ENCODE measurements around the gene PLEKHM2. TPM values are rescaled to one million over a fixed set of nuclear protein-coding genes. Genes with fewer than 3 reads are reported as not detected.
A peak's percentile ranks its signal among the peaks of the same experiment; 100 is the strongest.

Gene PLEKHM2
- total RNA-seq, 2 donors from 2014 or later: 54.8 to 72.8 TPM

DNA sequence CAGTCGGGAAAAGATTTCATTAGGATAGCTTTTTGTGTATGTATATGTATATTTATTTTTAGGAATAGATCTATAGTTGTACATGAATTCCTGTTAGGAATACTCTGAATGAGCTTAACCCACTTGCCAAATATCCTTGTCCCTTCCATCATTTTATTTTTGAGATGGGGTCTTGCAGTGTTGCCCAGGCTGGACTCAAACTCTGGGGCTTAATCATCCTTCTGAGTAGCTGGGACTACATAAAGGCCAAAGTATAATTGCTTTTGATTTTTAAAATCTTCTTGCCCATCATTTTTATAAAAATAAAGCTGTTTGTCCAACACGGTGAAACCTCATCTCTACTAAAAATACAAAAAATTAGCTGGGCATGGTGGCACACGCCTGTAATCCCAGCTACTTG is 20.2 kb upstream of the PLEKHM2 start:
- Mint-ChIP-seq H3K4me3 (no peak overlapping the region), H3K27me3 (no peaks in the 10 kb centered on the region), H3K4me1 (peaks cover 3% of the 10 kb centered on the region), H3K27ac (no peak overlapping the region), H3K36me3 (ENCODE audit: low read depth) (peaks cover 5% of the 10 kb centered on the region)
- ATAC-seq (no peak), DNase-seq (no peak)
- H3K9me3 ChIP-seq (ENCODE audit: control insufficient read depth, low read length, poor library complexity, severe bottlenecking): no peaks in the 10 kb centered on the region

DNA sequence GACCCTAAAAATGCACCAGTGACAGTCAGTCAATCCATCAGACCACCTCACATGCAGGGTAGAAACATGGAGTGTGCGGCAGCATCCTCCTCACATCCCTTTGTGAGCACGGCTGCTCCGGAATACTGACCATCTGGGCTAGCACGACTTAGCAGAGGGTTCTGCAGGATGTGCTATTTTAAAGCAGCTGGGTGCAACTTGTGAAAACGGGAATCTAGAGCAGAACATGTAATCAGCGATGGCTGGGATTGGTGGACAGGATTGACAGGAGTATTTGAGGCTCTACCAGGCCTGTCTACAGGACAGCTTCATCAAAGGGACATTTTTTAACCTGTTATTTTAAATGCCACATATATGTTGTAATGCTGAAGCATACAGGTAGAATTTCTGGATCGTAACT is 16.8 kb upstream of the PLEKHM2 start:
- no peak for ATAC-seq
- H3K27me3 Mint-ChIP-seq: no peaks in the 10 kb centered on the region
- H3K9me3 ChIP-seq (ENCODE audit: control insufficient read depth, low read length, poor library complexity, severe bottlenecking): no peaks in the 10 kb centered on the region
- no peak overlapping the region for H3K27ac Mint-ChIP-seq
- no peaks in the 10 kb centered on the region for H3K36me3 Mint-ChIP-seq (ENCODE audit: low read depth)
- no peak for DNase-seq
- H3K4me1 Mint-ChIP-seq: no peaks in the 10 kb centered on the region
- no peak overlapping the region for H3K4me3 Mint-ChIP-seq

DNA sequence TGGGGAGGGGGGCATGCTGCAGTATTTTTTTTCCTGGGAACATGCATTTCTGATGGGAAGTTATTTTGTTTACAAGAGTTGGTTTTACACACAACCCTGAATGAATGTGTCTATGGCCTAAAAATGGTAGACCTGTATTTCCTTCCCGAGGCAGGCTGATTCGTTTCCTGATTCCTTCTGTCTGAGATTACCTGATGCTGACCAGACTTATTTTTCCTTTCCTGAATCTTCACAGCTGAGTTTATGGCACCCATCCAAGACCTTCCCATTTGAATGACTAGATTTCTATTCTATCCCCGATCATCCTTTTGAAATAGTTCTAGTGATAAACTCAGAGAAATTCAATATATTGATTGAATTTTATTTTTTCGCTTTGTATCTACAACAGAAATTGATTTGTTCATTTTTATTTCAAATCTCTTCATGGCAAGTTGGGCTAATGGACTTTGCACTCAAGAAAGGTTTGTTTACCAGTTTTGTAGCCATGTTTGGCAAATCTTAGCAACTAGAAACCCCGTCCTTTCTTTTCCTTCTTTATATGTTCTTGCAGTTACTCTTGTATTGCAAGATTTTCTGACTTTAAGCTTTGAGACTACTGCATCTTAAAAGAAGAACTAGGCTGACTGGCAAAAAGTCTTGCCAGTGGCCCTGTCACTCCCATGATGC is 15.9 kb upstream of the PLEKHM2 start:
- H3K36me3 Mint-ChIP-seq (ENCODE audit: low read depth): no peaks in the 10 kb centered on the region
- H3K27me3 Mint-ChIP-seq: no peaks in the 10 kb centered on the region
- no peak overlapping the region for H3K27ac Mint-ChIP-seq
- DNase-seq (no peak), ATAC-seq (no peak)
- no peak overlapping the region for H3K4me3 Mint-ChIP-seq
- no peaks in the 10 kb centered on the region for H3K4me1 Mint-ChIP-seq
- no peaks in the 10 kb centered on the region for H3K9me3 ChIP-seq (ENCODE audit: control insufficient read depth, low read length, poor library complexity, severe bottlenecking)

DNA sequence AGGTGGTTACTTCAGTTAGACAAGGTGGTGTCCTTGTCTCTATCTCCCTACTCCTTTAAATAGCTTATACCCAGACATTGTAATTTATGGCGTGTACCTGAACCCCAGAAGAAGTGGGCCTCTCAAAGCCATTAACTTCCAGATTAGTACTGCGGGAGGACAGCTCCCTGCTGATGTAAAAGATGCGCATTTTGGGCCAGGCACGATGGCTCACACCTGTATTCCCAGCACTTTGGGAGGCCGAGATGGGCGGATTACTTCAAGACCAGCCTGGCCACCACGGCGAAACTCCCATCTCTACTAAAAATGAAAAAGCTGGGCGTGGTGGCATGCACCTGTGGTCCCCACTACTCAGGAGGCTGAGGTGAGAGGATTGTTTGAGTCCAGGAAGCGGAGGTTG is 15.0 kb upstream of the PLEKHM2 start:
- no peaks in the 10 kb centered on the region for H3K9me3 ChIP-seq (ENCODE audit: control insufficient read depth, low read length, poor library complexity, severe bottlenecking)
- H3K27ac Mint-ChIP-seq: no peak overlapping the region
- no peaks in the 10 kb centered on the region for H3K36me3 Mint-ChIP-seq (ENCODE audit: low read depth)
- no peaks in the 10 kb centered on the region for H3K4me1 Mint-ChIP-seq
- no peak for ATAC-seq
- no peak overlapping the region for H3K4me3 Mint-ChIP-seq
- no peak for DNase-seq
- no peaks in the 10 kb centered on the region for H3K27me3 Mint-ChIP-seq

DNA sequence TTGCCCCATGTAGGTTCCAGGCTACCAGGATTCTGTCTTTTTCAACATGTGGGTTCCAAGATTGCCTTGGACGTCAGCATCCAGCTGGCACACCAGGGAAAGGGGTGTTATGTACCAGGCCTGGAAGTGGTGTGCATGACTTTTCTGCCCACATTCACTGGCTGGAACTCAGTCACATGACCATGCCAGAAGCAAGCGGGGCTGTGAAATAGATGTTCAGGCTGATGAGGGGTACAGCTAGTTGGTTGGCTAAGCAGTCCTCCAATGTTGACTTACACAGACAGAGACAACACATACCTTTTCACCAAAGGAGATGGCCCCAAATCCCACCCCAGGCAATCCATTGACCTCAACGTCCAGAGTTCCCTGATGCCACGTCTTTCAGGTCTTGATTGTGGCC is 14.3 kb upstream of the PLEKHM2 start:
- H3K9me3 ChIP-seq (ENCODE audit: control insufficient read depth, low read length, poor library complexity, severe bottlenecking): no peaks in the 10 kb centered on the region
- Mint-ChIP-seq H3K4me1 (no peaks in the 10 kb centered on the region), H3K4me3 (no peak overlapping the region)

DNA sequence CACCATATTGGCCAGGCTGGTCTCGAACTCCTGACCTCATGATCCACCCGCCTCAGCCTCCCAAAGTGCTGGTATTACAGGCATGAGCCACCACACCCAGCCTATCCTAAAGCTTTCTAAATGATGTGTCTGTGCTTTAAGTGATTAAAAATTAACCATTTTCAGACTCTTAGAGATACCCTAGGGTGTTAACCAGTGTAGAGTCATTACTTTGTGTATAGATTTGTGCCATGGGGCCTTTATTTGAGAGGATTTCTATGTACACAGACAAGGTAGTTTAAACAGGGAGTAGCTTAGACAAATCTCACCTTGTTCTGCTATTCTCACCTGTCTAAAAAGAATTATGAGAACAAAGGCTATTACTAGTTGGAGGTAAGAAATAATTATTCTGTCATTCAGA is 12.7 kb upstream of the PLEKHM2 start:
- Mint-ChIP-seq H3K27me3 (no peaks in the 10 kb centered on the region), H3K4me1 (peaks cover 5% of the 10 kb centered on the region), H3K27ac (no peak overlapping the region), H3K36me3 (ENCODE audit: low read depth) (no peaks in the 10 kb centered on the region), H3K4me3 (no peak overlapping the region)
- H3K9me3 ChIP-seq (ENCODE audit: control insufficient read depth, low read length, poor library complexity, severe bottlenecking): no peaks in the 10 kb centered on the region
- DNase-seq: no peak
- ATAC-seq: no peak

More for the DNA sequence above, 14.3 kb upstream of the PLEKHM2 start:
- no peaks in the 10 kb centered on the region for H3K27me3 Mint-ChIP-seq
- H3K36me3 Mint-ChIP-seq (ENCODE audit: low read depth): no peaks in the 10 kb centered on the region
- ATAC-seq (no peak), DNase-seq (no peak)
- no peak overlapping the region for H3K27ac Mint-ChIP-seq

DNA sequence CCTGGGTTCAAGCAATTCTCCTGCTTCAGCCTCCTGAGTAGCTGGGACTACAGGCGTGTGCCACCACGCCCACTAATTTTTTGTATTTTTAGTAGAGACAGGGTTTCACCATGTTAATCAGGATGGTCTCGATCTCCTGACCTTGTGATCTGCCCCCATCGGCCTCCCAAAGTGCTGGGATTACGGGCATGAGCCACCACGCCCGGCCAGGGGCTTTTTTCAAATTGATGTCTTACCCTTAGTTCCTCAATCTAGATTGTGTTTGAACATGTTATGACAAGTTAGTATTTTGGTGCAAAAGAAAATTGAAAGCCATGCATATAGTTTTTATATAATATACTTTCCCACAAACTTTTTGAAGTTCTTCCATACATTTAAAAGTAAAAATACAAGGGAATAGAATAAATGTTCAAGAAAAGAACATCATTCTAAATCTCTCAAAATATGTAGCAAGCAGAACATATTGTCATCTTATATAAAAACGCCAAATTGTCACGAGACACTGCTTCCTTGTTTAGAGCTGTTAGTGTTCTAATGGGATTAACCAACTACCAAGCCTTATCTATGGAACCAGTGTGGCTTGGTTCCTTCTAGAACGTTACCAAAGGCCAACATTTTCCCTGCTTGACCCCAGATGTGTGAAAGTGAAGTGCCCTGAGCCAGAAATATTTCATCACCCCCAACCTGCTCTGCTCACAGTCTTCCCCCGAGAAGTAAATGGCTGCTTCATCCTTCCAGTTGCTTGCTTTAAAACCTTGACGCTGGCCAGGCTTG is 9.5 kb upstream of the PLEKHM2 start:
- no peaks in the 10 kb centered on the region for H3K9me3 ChIP-seq (ENCODE audit: control insufficient read depth, low read length, poor library complexity, severe bottlenecking)
- H3K27me3 Mint-ChIP-seq: no peaks in the 10 kb centered on the region
- no peak overlapping the region for H3K4me3 Mint-ChIP-seq
- DNase-seq (no peak), ATAC-seq (no peak)
- peaks cover 8% of the 10 kb centered on the region for H3K4me1 Mint-ChIP-seq
- no peaks in the 10 kb centered on the region for H3K36me3 Mint-ChIP-seq (ENCODE audit: low read depth)
- peak overlapping the region; percentile 9 for H3K27ac Mint-ChIP-seq

DNA sequence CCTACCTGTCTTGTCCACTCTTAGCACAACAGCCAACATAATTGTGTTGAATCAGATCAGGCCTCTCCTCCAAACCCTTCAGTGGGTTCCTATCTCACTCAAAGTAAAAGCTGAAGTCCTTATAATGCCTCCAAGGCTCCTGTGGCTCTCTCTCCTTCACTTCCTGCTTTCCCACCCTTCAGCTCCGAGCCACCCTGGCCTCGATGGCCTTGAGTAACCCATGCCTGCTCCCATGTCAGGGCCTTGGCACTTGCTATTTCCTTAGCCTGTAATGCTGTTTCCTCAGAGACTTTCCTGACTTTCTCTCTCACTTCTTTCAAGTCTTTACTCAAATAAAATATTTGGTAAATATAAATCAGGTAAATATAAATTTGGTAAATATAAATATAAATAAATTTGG is 8.1 kb upstream of the PLEKHM2 start:
- Mint-ChIP-seq H3K36me3 (ENCODE audit: low read depth) (no peaks in the 10 kb centered on the region), H3K27me3 (no peaks in the 10 kb centered on the region), H3K27ac (no peak overlapping the region), H3K4me3 (no peak overlapping the region), H3K4me1 (peaks cover 8% of the 10 kb centered on the region)
- no peak for DNase-seq
- no peaks in the 10 kb centered on the region for H3K9me3 ChIP-seq (ENCODE audit: control insufficient read depth, low read length, poor library complexity, severe bottlenecking)
- no peak for ATAC-seq

DNA sequence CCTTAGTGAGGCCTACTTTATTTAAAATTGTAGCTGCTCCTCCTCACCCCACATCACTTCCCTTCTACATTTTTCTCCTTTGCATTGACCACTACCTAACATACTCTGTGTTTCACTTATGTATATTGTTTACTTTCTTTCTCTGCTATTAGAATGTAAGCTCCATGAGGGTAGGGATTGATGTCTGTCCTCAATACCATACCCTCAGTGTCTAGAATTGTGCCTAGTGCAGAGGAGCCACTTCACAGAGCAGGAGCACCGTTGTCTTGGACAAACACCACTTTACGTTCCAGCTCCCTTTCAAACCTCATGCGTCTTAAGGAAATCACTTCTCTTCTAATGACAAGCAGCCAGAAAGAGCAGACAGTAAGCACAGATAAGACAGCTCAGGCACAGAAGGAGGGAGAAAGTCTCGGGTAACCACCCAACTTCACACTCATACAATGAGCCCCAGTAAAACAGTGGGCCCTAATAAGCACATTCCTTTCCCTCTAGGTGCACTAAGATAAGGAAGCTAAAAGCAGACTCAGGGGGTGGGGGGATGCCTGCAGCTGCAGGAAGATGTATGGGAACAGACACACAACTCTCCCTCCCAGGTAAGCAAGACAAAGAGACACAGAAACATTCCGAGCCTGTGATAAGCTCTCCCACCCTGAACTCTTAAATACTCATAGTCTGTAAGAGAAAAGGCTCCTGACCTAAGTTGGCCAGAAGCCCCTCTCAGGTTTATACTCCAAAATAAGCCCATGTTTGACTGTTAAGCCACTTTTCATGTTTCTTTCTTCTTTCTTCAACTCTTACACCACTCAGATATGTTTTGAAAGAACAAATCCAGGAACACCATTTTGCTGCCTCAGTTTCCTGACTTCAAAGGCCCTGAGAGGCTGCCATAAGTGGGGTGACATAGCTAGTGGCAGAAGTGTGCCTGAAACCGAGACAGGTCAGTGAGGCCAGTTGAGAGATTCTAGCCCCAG is 7.1 kb upstream of the PLEKHM2 start:
- DNase-seq (no peak), ATAC-seq (no peak)
- no peak overlapping the region for H3K4me3 Mint-ChIP-seq
- H3K27me3 Mint-ChIP-seq: no peaks in the 10 kb centered on the region
- no peaks in the 10 kb centered on the region for H3K9me3 ChIP-seq (ENCODE audit: control insufficient read depth, low read length, poor library complexity, severe bottlenecking)
- no peak overlapping the region for H3K27ac Mint-ChIP-seq
- H3K4me1 Mint-ChIP-seq: peaks cover 10% of the 10 kb centered on the region
- H3K36me3 Mint-ChIP-seq (ENCODE audit: low read depth): no peaks in the 10 kb centered on the region

DNA sequence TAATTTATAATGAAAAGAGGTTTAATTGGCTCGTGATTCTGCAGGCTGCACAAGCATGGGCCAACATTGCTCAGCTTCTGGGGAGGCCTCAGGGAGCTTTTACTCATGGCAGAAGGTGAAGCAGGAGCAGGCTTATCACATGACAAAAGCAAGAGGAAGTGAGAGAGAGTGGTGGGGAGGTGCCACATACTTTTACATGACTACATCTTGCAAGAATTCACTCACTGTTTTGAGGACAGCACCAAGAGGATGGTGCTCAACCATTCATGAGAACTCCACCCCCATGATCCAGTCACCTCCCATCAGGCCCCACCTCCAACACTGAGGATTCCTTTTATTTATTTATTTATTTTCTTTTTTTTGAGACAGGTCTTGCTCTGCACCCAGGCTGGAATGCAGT is 5.5 kb upstream of the PLEKHM2 start:
- Mint-ChIP-seq H3K27ac (no peak overlapping the region), H3K27me3 (no peaks in the 10 kb centered on the region), H3K36me3 (ENCODE audit: low read depth) (no peaks in the 10 kb centered on the region), H3K4me3 (no peak overlapping the region), H3K4me1 (peaks cover 17% of the 10 kb centered on the region)
- ATAC-seq (peak; percentile 21), DNase-seq (no peak)
- no peaks in the 10 kb centered on the region for H3K9me3 ChIP-seq (ENCODE audit: control insufficient read depth, low read length, poor library complexity, severe bottlenecking)

DNA sequence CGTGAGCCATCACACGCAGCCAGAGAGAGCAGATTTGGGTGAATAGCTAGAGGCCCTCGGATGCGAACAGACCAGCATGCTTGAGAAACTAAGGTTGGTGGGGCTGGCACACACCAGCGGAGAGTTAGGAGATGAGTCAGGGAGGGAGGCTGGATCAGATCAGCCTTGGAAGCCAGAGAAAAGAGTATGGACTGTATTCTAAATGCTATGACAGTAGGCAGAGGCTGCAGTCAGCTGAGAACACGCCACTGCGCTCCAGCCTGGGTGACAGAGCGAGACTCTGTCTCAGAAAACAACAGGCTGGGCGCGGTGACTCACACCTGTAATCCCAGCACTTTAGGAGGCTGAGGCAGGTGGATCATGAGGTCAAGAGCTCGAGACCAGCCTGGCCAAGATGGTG is 4.0 kb upstream of the PLEKHM2 start:
- no peak for DNase-seq
- no peak for ATAC-seq
- Mint-ChIP-seq H3K4me3 (no peak overlapping the region), H3K27me3 (no peaks in the 10 kb centered on the region), H3K36me3 (ENCODE audit: low read depth) (no peaks in the 10 kb centered on the region), H3K4me1 (peaks cover 18% of the 10 kb centered on the region), H3K27ac (no peak overlapping the region)
- no peaks in the 10 kb centered on the region for H3K9me3 ChIP-seq (ENCODE audit: control insufficient read depth, low read length, poor library complexity, severe bottlenecking)

DNA sequence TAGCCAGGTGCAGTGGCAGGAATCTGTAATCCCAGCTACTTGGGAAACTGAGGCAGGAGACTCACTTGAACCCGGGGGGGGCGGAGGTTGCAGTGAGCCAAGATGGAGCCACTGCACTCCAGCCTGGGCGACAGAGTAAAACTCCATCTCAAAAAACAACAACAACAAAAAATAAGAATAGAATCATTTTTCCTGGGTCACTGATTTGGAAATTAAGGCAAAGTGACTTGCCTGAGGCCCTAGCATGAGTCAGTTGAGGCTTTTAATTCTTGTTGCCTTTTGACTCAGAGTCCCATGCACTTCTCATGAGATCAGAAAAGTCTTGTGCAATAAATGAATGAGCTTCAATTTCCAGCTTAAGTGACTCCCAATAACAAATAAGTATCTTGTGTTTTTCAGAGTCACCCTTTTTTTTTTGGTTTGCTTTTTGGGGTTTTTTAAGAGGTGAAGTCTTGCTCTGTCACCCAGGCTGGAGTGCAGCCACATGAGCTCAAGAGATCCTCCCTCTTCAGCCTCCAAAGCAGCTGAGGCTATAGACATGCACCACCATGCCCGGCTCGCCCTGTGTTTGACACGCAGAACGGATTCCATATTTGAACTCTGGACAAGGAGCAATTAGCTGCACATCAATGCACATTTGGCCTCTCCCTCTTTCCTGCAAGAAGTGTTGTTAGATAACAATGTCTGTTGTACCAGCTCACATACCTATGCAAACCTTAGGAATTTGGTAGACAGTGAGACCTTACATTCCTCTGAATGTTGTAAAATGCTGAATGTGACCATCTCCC is 3.4 kb upstream of the PLEKHM2 start:
- no peak overlapping the region for H3K27ac Mint-ChIP-seq
- DNase-seq (no peak), ATAC-seq (no peak)
- H3K9me3 ChIP-seq (ENCODE audit: control insufficient read depth, low read length, poor library complexity, severe bottlenecking): no peaks in the 10 kb centered on the region
- no peaks in the 10 kb centered on the region for H3K27me3 Mint-ChIP-seq
- H3K4me1 Mint-ChIP-seq: peaks cover 18% of the 10 kb centered on the region
- H3K4me3 Mint-ChIP-seq: no peak overlapping the region
- H3K36me3 Mint-ChIP-seq (ENCODE audit: low read depth): no peaks in the 10 kb centered on the region

Measured in T-helper 17 cell (primary cell).